ENCODE results near the gene APCDD1L.
A peak's percentile ranks its signal among the peaks of the same experiment; 100 is the strongest.

APCDD1L gene

DNA sequence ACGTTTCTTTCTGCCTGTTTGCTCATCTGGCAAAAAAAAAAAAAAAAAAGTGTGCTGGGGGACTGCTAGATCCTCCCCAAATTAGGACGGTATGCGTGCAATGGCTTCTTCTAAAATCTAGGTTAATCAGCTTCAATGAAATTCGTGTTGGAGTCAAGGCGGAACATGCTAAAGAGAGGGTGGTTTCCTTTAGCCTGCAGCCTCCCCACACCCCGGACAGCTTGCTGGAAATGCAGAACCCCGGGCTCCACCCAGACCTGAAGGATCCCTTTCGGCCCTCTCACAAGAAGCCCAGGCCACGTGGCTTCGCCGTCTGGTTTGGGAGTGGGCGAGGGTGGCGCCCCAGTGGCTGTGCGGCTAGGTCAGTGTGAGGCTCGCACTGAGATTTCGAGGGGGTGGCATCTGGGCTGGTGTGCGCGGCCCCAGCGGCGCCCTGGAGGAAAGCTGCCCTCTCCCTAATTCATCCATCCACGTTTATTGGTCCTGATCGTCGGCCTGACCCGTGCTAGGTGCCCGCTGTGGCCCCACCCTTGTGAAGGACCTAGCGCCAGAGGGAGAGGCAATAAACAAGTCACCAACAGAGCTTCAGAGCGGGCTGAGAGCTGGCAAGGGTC, 49.0 kb downstream of the APCDD1L start:
- no peak for DNase-seq (ENCODE audit: low read depth)

DNA sequence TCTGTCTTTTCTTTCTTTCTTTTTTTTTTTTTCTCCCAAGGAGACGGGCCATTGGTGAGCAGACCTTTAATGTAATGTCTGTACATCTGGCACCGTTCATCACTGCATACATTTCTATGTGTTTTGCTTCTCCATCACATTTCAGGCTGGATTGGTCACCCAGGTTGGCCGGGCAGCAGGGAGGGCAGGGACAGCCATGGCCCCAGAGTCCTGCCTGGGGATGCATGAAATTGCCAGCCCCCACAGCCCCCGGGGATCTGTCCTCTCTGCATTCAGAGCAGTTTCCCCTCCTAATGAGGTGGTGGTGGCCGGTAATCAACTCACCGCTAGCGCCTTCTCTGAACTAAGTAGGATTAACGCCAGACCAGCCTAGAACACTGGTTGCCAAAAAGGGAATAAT, 50.4 kb downstream of the APCDD1L start:
- DNase-seq (ENCODE audit: low read depth): no peak

DNA sequence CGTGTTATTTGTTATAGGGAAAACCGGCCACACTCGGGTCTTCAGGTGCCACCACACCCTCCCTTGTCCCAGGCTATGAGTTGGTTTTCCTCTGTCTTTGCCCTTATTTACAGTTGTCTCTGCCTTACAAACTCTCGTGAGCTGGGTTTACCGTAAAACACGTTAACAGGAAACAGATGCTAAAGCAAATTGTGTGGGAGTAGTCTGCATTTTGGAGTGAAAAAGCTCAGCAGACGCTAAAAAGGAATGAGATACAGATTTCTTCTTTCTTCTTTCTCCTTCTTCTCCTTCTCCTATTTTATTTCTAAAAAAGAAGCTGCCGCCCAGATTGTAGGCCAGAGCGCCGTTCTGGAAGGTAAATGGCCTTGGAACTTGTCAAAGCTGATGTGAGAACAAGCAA, 51.9 kb downstream of the APCDD1L start:
- no peak for DNase-seq (ENCODE audit: low read depth)

DNA sequence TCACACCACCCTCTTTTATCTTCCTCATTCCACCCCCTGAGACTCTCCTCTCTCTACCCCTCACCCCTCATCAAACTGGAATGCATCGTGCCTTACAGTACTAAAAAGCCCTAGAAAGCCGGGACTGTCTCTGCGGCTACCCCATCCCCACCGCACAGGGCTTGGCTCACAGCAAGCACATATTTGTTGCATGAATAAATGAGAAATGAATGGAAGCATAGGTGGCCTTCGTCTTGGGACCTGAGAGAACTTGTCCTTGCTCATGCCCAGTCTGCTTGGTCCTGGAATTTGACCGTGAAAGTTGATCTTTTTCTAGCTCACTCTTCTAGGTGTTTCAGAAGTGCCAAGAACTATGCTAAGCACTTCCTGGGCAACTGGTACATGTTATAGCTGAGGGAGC, 53.3 kb downstream of the APCDD1L start:
- no peak for DNase-seq (ENCODE audit: low read depth)

DNA sequence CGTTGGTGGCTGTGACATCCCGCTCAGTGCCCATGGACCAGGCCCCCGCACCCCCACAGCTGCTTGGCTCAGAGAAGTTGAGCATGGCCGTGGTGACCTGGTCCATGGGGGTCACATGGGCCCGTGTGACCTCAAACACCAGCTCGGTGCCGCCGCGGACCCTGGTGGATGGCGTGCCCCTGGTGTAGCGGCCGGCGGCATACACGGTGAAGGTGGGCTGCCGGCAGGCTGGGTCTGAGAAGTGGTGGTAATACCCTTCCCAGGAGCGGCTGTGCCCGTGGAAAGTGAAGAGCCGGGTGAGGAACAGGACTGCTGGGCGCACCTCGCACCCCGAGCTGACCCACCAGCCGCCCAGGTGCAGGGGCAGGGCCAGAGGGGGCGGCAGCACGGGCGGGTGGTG, 54.1 kb downstream of the APCDD1L start:
- DNase-seq (ENCODE audit: low read depth): no peak

DNA sequence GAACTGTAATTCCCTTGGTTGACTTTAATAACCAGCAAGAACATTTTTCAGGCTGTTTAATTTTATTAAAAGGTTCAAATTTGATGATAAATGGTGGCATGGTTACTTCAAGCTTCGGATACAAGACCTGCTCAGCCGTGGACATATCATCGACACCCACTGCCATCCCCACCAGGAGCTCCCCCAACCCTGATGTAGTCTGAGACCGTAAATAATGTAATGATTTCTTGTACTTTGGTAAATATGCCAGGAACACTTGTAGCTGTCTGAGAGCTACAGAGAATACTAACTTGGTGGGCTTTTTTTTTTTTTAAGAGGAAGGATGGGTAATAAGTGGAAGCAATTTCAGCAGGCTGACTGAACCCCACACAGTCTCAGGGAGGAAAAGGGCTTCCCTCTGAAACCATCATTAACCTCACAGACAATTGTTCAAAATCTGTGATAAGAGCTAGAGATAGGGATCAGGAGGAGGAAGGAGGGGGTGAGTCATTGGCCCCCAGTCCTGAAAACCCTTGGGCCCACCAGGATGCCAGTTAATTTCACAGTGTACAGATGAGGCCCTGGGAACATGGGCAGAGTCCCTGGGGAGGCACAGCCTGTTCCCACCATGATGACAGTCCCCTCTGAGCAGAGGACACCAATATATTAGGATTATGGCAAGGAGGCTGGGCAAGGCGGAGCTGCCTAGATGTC, 56.0 kb downstream of the APCDD1L start:
- DNase-seq (ENCODE audit: low read depth): no peak

DNA sequence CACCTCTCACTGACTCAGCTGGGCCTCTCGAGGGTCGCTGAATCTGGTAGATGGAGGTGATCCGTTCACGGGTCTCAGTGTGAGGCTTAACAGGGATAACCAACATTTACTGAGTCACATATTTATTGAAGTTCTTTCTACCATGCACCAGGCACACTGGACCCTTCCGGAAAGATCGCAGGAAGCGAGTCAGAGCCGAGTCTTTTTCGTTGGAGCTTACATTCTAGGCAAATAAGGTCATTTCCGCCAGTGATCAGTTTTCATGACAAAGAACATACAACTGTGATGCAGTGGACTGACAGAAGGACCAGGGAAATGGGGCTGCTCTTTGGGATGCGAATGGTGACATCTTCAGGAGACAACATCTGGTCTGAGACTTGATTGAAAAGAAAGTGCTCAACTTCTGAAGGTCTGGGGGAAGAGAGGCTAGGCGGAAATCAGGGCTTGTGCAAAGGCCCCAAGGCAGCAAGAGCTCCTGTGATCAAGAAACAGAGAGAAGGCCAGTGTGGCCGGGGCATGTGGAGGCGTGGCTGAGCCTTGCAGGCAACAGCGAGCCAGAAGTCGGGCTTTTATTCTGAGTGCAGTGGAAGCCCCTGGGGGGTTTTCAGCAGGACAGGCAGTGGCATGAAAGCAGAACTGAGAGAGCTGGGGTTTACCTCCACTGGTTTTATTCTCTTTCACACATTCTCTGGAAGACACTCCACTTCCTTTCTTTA, 56.7 kb downstream of the APCDD1L start:
- no peak for DNase-seq (ENCODE audit: low read depth)

DNA sequence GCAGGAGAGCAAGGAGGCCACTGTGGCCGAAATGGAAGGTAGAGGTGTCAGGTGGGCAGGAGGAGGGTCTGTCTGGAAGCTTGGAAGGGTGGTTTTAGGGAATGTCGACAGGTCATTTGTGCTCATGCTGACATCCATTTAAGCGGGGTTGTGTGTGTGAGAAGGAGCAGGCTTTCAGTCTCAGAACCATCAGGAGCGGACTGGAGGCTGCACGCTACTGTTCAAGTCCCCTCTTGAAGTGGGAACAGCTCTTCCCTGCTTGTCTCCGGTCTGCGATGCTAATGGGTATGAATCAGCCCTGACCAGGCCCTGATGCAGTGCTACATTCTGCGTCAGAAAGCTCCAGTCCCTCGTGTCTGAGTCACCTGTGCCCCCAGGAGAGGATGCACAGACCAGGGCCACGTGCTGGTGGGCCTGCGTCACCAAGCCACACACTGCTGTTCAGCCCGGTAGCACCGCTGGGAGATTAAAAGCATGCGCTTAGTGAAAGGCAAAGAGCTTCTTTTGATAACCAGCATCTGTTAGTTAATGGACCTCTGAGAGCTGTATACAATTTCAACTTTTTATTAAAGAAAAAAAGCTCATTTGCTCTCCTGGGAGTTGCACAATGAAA, 58.0 kb downstream of the APCDD1L start:
- no peak for DNase-seq (ENCODE audit: low read depth)

DNA sequence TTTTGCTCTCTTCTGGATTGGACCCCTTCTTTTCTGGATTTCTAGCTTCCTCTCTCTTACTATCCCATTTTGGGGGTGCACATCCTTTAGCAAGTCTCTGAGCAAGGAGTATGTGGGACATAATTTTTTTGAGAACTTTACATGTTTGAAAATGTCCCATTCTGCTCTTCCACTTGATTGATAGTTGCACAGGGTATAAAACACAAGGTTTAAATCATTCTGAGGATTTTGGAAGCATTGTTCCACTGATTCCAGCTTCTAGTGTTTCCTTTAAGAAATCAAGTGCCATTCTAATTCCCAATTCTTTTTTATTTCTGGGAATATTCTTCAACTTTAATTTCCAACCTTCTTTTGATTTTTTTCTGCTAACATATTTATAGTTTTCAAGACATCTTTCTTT, 60.7 kb downstream of the APCDD1L start:
- DNase-seq (ENCODE audit: low read depth): no peak

DNA sequence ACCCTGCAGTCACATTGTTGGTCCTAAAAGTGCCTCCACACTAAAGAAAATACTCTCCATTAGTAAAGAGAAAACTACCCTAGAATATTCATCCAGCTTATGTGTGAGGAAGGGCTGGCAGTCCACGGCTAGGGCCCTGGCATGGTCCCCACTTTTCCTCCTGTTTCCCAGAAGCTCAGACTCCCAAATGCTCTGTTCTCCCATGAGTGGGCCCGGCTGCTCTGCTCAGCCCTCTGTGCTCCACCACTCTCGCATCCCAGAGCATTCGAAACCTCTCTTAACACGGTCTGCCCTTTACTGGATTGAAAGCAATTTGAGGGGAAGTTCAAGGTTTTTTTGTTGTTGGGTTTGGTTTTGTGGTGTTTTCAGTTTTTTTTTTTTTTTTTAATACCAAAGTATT, 61.8 kb downstream of the APCDD1L start:
- no peak for DNase-seq (ENCODE audit: low read depth)

DNA sequence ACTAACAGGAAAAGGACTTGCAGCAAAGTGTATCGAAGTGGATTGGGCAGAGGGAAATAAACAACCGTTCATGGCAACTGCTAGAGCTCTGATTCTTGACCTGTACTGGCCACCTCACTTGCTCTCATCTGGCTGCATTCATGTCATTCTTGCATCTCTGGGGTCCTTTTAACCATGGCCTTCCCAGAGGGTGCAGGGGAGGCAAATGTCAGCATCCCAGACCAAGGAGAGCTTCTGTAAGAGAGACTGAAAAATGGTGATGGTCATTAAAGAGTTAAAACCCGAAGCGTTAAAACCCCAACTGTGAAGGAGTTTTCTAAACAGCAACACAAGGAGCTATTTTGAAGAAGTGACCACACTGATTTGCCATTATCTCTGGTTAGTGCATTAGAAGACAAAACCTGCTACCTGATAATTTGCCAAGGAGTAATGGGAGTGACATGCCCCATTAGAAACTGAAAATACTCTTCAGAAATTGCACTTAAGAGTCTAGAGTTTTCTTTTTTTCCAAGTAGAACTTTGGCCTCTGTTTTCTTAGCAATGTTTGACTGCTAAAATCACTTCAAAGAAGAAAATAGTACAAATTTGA, 62.4 kb downstream of the APCDD1L start:
- no peak for DNase-seq (ENCODE audit: low read depth)

DNA sequence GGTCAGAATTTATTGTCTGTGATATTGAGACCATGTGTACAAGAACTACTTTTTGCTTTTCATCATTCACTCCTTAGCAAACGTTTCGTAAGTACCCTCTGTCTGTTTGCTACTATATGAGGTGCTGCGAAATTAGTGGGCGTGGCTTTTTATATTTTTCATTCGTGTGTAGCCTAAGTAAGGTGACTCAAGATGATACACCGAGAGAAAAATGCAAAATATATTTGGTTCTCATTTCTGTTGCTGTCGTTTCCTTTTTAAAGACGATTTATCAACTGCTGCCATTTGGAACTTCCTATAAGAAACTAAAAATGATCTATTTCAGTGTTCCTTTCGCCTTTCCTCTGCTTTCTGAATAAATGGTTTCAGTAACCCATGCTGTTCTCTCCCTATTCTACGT, 64.9 kb downstream of the APCDD1L start:
- DNase-seq (ENCODE audit: low read depth): no peak

DNA sequence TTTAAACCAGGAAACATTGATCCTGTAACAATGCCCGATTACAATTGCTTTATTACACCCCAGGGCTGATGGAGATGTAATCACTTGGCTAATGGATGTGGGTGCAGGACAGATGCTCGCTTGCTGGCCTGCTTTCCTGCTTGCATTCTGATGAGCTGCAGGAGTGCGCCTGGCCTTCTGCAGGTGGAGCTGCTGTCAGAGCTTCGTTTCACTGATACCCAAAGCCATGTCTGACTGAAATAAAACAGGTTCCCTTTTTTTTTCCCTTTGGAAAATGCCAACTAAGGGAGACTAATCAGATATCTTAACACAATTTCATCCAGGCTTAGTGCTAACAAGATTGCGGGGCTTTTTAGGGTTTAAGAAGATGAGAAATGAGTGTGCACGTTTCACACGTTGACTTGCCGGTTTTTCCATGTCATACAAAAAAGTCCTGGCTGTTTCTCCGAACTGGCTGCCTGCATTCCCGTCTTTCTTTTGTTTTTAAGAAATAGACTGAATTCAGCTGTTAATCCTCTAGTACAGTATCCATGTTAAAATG, 65.4 kb downstream of the APCDD1L start:
- DNase-seq (ENCODE audit: low read depth): no peak

DNA sequence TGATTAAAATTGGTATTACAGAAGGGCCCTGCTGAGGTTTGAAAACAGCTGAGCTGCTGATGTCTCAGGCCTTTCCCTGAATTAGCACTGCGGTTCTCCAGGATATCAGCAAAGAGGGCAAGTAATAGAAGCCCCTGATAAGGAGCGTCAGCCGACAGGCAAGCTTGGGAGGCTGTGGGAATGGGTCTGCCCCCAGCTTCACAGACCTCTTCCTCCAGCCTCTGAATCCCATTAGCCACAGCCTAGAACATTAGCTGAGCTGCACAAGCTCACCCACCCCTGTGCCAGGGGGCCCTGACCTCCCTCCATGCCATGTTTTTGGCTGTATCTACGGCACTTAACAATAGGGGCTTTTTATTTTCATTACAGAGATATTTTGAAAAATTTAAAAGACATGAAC, 66.2 kb downstream of the APCDD1L start:
- DNase-seq (ENCODE audit: low read depth): no peak

DNA sequence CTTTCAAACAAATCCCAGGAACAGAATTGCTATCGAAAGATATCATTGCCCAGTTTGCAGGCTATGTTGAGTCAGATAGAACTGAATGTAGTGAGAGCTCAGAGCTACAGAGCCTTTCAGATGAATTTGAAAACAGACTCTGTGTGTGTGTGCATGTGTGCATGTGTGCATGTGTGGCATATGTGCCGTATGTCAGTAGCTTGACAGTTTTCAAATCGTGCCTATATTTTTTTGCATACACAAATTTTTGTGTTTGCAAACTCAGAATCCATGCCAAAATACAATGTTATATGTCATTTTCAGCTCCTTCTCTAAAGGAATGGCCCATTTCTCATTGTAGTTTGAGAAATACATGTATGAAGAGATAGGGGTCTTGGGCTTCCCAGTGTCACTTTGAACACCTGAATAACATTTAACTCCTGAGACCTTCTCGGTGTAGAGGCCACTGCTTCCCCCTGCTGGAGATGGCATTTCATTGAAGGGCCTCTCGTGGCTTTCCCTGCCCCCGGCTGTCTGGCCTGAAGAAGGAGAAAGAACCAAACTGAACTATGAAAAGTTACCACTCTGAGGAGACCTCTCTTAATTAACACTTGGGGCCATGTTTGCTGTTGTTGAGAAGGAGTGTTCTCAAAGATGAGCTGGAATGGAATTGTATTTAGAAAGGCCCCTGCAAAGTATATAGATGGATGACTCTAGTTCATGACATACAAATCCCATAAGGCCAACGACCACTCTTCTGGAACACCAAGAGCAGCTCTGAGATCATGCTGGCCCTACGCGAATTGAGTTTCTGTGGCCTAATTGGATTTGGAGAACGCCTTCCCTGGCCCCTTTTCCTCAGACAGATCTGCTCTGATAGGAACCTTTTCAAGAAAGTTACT, 67.4 kb downstream of the APCDD1L start:
- DNase-seq (ENCODE audit: low read depth): peak; percentile 27

DNA sequence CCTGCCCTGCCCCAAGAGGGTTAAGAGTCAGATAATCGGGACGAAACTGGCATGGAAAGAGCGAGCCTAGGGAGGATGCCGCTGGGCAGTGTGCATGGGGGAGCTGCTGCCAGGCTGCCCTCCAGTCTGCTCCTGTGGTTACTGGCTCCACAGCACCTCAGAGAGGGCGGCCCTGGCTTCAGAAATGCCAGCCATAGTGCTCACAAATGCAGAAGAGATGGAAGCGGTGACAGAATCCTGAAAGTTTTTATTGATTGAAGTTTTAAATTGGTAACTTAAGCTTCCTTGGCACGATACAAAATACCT, 68.3 kb downstream of the APCDD1L start:
- no peak for DNase-seq (ENCODE audit: low read depth)

DNA sequence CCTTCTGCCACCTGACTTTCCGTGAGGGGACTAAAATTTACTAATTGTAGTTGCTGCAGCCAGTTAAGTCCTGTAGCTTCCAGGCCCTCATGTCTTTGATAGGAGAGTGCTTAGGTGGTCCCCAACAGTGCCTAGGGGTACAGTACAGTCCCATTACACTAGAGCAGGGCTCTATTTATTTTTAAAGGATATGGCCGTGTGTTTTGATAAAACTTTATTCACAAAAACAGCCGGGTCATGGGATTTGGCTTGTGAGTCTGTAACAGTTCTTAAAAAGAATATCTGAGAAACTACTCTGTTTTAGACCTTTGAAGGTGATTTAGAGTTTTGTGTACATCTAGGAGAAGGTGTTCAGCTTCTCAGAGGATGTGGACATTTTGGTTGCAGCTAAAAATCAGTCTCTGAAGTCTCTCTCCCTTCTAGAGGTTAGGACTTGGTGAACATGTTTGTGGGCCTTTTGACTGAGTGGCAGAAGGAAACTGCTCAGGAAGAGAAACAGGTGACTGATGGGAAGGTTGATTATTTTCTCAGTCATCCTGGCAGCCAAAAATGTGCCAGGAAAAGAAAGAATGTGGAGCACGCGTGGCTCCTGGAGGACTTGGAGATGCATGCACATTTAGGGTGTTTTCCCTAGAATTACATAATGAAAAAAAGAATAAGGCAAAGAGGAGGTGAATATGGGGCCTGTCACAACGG, 68.8 kb downstream of the APCDD1L start:
- no peak for DNase-seq (ENCODE audit: low read depth)

DNA sequence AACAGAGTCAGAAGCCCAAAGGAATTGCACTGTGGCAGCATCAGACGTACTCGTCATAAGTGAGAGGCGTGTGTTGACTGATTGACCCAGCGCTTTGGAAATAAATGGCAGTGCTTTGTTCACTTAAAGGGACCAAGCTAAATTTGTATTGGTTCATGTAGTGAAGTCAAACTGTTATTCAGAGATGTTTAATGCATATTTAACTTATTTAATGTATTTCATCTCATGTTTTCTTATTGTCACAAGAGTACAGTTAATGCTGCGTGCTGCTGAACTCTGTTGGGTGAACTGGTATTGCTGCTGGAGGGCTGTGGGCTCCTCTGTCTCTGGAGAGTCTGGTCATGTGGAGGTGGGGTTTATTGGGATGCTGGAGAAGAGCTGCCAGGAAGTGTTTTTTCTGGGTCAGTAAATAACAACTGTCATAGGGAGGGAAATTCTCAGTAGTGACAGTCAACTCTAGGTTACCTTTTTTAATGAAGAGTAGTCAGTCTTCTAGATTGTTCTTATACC, 70.4 kb downstream of the APCDD1L start:
- DNase-seq (ENCODE audit: low read depth): no peak

DNA sequence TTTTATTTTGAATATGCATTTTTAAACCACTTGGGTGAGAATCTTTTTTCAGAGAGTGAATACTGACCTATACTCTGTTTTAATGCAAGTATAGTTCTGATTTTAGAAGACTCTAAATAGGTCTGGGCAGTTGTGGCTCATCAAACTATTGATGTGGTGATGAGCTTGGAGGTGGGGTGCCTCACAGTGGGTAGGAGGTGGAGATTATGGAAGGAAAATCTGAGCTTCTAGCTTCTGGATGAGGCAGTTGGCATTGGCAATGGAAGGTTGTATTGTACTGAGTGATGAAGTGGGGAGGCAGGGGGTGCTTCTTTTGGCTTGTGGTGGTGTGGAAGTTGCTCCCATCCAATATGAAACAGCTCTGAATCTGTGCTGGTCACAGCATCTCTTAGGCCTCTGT, 73.5 kb downstream of the APCDD1L start:
- DNase-seq (ENCODE audit: low read depth): no peak

DNA sequence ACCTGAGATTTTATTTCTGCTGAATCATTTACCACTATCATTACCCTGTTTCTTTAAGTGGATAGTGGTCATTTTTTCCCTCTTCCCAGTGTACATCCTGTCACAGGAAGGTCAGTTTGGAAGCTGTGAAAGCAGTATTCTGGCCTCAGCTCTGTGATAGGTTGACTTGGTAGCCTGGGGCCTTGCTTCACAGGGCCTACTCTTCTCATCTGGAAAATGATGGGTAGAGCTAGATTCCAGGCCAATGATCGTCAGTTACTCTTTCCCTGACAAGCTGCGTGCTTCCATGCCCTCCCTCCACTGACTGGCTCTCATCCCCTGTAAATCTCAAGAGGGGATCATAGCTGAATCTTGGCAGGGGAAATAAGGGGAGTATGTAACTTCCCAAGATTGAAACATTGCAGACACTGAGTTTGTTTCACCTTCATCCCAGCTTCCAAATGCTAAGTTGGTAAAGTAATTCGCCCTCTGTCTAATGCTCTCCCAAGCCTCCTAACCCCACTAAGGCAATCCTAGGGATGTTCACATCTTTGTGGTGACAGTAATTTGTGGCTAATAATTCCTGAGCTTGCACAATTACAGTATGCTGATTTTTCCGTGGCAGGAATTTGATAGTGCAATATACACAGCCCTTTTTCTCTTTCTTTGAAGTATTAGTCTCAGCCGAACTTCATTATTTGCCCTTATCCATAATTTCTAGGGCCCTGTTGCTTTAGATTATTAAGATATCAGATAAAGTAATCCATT, 75.0 kb downstream of the APCDD1L start:
- DNase-seq (ENCODE audit: low read depth): no peak

All from activated T-cell treated with anti-CD3 and anti-CD28 coated beads for 24 hours (primary cell).